Nephron progenitor cell (in vitro differentiated cells): ENCODE data around the gene SIRT4.

Experiments used
- DNase-seq: peaks from one replicate; pipeline ENCODE4 v3.0.0; 2021
- H3K27ac Mint-ChIP-seq: 2 replicates; pipeline ENCODE4 v1.8.0; 2021; ENCODE audit warnings: mild to moderate bottlenecking, moderate library complexity, mixed read lengths
- H3K27me3 Mint-ChIP-seq: 2 replicates; pipeline ENCODE4 v1.8.0; 2021; ENCODE audit warnings: mild to moderate bottlenecking, low read depth, mixed read lengths; ENCODE audit not compliant: poor library complexity
- H3K36me3 Mint-ChIP-seq: 2 replicates; pipeline ENCODE4 v1.8.0; 2021; ENCODE audit warnings: low read depth, mixed read lengths
- H3K4me1 Mint-ChIP-seq: 2 replicates; pipeline ENCODE4 v1.8.0; 2021; ENCODE audit warnings: mixed read lengths
- H3K4me3 Mint-ChIP-seq: 2 replicates; pipeline ENCODE4 v1.8.0; 2021; ENCODE audit warnings: mild to moderate bottlenecking, moderate library complexity, mixed read lengths
- H3K9me3 Mint-ChIP-seq: 2 replicates; pipeline ENCODE4 v1.8.0; 2021; ENCODE audit warnings: mild to moderate bottlenecking, moderate library complexity, mixed read lengths
- CTCF ChIP-seq: fragments of 200-600 bp; sonication (generic); IDR thresholded peaks from 2 replicates; pipeline ENCODE4 v1.5.0; 2021; ENCODE audit warnings: antibody characterized with exemption

SIRT4 gene

GRCh38 chr12:120259418-120260202 lies 42.5 kb upstream of the SIRT4 start:
- Mint-ChIP-seq H3K27me3 (peaks cover 3% of the 10 kb centered on the region), H3K36me3 (peaks cover 7% of the 10 kb centered on the region), H3K27ac (no peak overlapping the region), H3K4me3 (no peak overlapping the region), H3K4me1 (peaks cover 77% of the 10 kb centered on the region), H3K9me3 (no peaks in the 10 kb centered on the region)
- TF ChIP-seq CTCF, result no peak
- DNase-seq, result no peak

GRCh38 chr12:120260607-120261006 lies 41.5 kb upstream of the SIRT4 start:
- TF ChIP-seq CTCF, result no peak
- Mint-ChIP-seq H3K4me1 (peaks cover 76% of the 10 kb centered on the region), H3K27ac (no peak overlapping the region), H3K36me3 (no peaks in the 10 kb centered on the region), H3K9me3 (no peaks in the 10 kb centered on the region), H3K4me3 (no peak overlapping the region), H3K27me3 (peaks cover 3% of the 10 kb centered on the region)
- no peak for DNase-seq

- H3K9me3 Mint-ChIP-seq, result no peaks in the 10 kb centered on the region
- H3K36me3 Mint-ChIP-seq, result no peaks in the 10 kb centered on the region
- peak overlapping the region; percentile 64 for H3K4me3 Mint-ChIP-seq
- no peak for DNase-seq
- peak overlapping the region; percentile 75 for H3K27ac Mint-ChIP-seq
- peaks cover 75% of the 10 kb centered on the region for H3K4me1 Mint-ChIP-seq
- H3K27me3 Mint-ChIP-seq, result no peaks in the 10 kb centered on the region
- no peak for TF ChIP-seq CTCF
Measured at GRCh38 chr12:120261951-120262851, 39.9 kb upstream of the SIRT4 start.

- Mint-ChIP-seq H3K4me3 (peak overlapping the region; percentile 86), H3K36me3 (no peaks in the 10 kb centered on the region)
- TF ChIP-seq CTCF, result no peak
Measured at GRCh38 chr12:120262852-120263747, 39.0 kb upstream of the SIRT4 start.

GRCh38 chr12:120263748-120264085 lies 38.4 kb upstream of the SIRT4 start:
- H3K4me1 Mint-ChIP-seq, result peaks cover 76% of the 10 kb centered on the region

More at GRCh38 chr12:120262852-120263747, 39.0 kb upstream of the SIRT4 start:
- H3K27ac Mint-ChIP-seq, result peak overlapping the region; percentile 75
- DNase-seq, result peak; percentile 44
- H3K27me3 Mint-ChIP-seq, result no peaks in the 10 kb centered on the region
- H3K9me3 Mint-ChIP-seq, result no peaks in the 10 kb centered on the region
- peaks cover 76% of the 10 kb centered on the region for H3K4me1 Mint-ChIP-seq

More at GRCh38 chr12:120263748-120264085, 38.4 kb upstream of the SIRT4 start:
- no peak overlapping the region for H3K27ac Mint-ChIP-seq
- no peaks in the 10 kb centered on the region for H3K27me3 Mint-ChIP-seq
- no peaks in the 10 kb centered on the region for H3K36me3 Mint-ChIP-seq
- no peak for DNase-seq
- TF ChIP-seq CTCF, result no peak
- no peaks in the 10 kb centered on the region for H3K9me3 Mint-ChIP-seq
- peak overlapping the region; percentile 86 for H3K4me3 Mint-ChIP-seq
